Cardiac muscle cell (in vitro differentiated cells and primary cell): ENCODE data around the gene TTC1. TPM values are rescaled to one million over a fixed set of nuclear protein-coding genes. Genes with fewer than 3 reads are reported as not detected.

ENCODE experiments used
- DNase-seq, 2 donors: peaks; one replicate each; pipeline versions ENCODE4 v3.0.0 to v3.0.0-alpha.2; 2010 to 2017; ENCODE audit warnings: low read depth in 1 of 2, low spot score in 1 of 2
- H3K27ac ChIP-seq: fragments of 200-600 bp; sonication (generic); 2 replicates; pipeline ENCODE4 v1.5.1; 2016
- H3K27me3 ChIP-seq: fragments of 200-600 bp; sonication (generic); 2 replicates; pipeline ENCODE4 v1.6.0; 2016; ENCODE audit warnings: control low read depth
- H3K36me3 ChIP-seq: fragments of 200-600 bp; sonication (generic); 2 replicates; pipeline ENCODE4 v1.5.1; 2016; ENCODE audit warnings: control low read depth
- H3K4me1 ChIP-seq: fragments of 200-600 bp; sonication (generic); 2 replicates; pipeline ENCODE4 v1.8.1; 2017; ENCODE audit warnings: low read depth, mild to moderate bottlenecking, mixed run types
- H3K4me3 ChIP-seq: fragments of 200-600 bp; sonication (generic); 2 replicates; pipeline ENCODE4 v1.5.1; 2016; ENCODE audit warnings: mild to moderate bottlenecking
- H3K9me3 ChIP-seq: fragments of 200-600 bp; sonication (generic); 2 replicates; pipeline ENCODE4 v1.5.1; 2017; ENCODE audit warnings: low read depth, mild to moderate bottlenecking, control low read depth
- CTCF ChIP-seq: IDR thresholded peaks from 2 replicates; pipeline ENCODE4 v1.5.1; 2012; ENCODE audit warnings: low read depth, mild to moderate bottlenecking, low read length
- polyA plus RNA-seq: library from polyadenylated mRNA; unstranded; fragments of >200 nt; fragmentation: Nextera tagmentation; extraction: Ambion mirVana; gene quantifications from 2 replicates; pipeline ENCODE4 v1.2.1, GENCODE V29; 2016
- total RNA-seq: library from RNA; depleted of rRNA; stranded (reverse); fragments of >200 nt; gene quantifications from 2 replicates; pipeline ENCODE4 v1.2.3, GENCODE V29; 2016

Gene TTC1, protein sequence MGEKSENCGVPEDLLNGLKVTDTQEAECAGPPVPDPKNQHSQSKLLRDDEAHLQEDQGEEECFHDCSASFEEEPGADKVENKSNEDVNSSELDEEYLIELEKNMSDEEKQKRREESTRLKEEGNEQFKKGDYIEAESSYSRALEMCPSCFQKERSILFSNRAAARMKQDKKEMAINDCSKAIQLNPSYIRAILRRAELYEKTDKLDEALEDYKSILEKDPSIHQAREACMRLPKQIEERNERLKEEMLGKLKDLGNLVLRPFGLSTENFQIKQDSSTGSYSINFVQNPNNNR
- total RNA-seq: 28.1 and 39.4 TPM in 2 replicates
- polyA plus RNA-seq: 48.8 and 54.6 TPM in 2 replicates

DNA sequence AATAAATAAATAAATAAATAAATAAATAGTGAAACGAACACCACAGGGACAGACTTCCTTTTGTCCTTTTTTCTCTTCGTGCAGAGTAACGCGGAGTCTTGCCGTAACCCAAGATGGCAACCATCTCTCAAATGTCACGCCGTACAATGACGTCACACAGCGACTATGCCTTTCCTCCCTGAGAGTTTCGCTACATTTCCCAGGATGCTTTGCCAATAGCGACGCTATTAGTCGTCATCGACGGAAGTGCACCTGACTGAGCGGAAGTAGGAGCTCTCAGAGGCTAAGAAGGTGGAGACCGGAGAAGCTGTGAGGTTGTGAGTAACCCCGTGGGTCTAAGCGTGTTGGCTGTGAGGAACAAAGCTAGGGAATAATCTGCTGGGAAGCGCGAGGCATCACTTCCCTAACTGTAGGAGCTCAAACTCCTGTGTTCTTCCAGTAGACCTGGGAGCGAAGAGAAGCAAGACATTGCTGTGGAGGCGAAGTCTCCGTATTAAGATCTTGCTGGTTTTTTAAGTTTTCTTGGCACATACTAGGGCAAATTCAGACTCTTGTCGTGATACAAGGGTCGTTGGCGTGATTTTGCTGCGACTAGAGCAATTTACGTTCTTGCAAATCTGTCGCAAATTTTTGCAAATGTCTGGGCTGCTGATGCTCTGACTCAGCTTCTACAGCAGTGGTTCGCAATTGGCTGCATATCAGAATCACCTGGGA, at the start of gene TTC1:
Gene TTC1 (plus strand): TSS at position 263 of the 714 bp plus-strand sequence. CDS start 1,390 bp downstream, outside the sequence.
- Histone ChIP-seq H3K4me1 (peaks cover 11% of the 10 kb centered on the region), H3K27me3 (no peaks in the 10 kb centered on the region), H3K36me3 (peaks cover 19% of the 10 kb centered on the region), H3K27ac (peak within 1 kb of the TSS; percentile 93), H3K9me3 (no peaks in the 10 kb centered on the region), H3K4me3 (peak within 1 kb of the TSS; percentile 96)
- TF ChIP-seq CTCF: no peak
- peak; percentile 99 for DNase-seq

DNA sequence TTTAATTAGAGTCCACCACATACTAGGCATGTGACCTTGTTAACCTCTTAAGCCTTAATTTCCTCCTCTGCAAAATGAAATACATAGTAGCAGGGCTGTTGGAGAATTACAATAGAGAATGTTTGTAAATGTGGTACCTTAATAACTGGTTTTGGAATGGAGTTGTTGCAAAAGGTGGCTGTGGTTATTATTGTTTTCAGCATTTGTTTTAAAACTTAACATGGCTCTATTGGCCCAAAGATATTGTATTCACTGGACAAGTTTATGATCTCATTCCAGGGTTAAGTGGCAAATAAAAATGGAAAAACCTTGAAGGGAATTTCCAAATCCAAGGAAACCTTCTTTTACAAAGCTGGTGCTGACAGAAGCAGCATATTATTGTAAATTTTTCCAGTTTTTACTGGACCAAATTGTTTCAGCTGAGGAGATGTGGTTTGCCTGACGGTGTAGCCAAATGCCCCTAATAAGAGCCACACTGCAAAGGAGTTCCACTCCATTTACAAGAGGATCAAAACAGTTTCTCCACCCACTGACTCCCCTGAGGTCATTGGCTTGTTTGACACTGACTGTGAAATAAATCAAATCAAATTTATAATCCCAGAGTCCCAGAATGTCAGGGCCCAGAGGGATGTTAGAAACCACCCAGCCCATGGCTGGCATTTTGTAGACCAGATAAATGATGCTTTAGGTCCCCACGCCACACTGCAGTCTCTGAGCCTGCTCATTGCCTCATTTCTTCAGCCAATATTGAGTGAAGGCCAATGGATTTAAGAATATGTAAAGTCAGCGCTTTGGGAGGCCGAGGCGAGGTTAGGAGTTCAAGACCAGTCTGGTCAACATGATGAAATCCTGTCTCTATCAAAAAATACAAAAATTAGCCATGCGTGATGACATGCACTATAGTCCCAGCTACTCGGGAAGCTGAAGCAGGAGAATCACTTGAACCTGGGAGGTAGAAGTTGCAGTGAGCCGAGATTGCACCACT, 47.5 kb upstream of the TTC1 start:
- no peaks in the 10 kb centered on the region for H3K27me3 ChIP-seq
- H3K9me3 ChIP-seq: no peaks in the 10 kb centered on the region
- no peaks in the 10 kb centered on the region for H3K36me3 ChIP-seq
- no peak for TF ChIP-seq CTCF
- no peak for DNase-seq
- H3K4me3 ChIP-seq: no peak overlapping the region
- no peak overlapping the region for H3K27ac ChIP-seq
- H3K4me1 ChIP-seq: no peaks in the 10 kb centered on the region

GRCh38 chr5:159962214-159962613, 46.7 kb upstream of the TTC1 start:
- TF ChIP-seq CTCF: no peak
- DNase-seq: no peak
- no peaks in the 10 kb centered on the region for H3K27me3 ChIP-seq
- H3K4me1 ChIP-seq: no peaks in the 10 kb centered on the region
- no peaks in the 10 kb centered on the region for H3K9me3 ChIP-seq
- no peaks in the 10 kb centered on the region for H3K36me3 ChIP-seq
- H3K4me3 ChIP-seq: no peak overlapping the region
- no peak overlapping the region for H3K27ac ChIP-seq

GRCh38 chr5:159963935-159964334, 45.0 kb upstream of the TTC1 start:
- no peak for TF ChIP-seq CTCF
- Histone ChIP-seq H3K36me3 (no peaks in the 10 kb centered on the region), H3K27me3 (peaks cover 13% of the 10 kb centered on the region), H3K27ac (no peak overlapping the region), H3K4me3 (no peak overlapping the region), H3K9me3 (no peaks in the 10 kb centered on the region), H3K4me1 (no peaks in the 10 kb centered on the region)
- peak in 1 of 2 donors; percentile 13 for DNase-seq
